ENCODE measurements around the gene ADAM15. TPM values are rescaled to one million over a fixed set of nuclear protein-coding genes. Genes with fewer than 3 reads are reported as not detected.

Gene ADAM15
- total RNA-seq, 1 donor from 2014 or later = 7.6 TPM

GRCh38 chr1:155104605-155105534, 53.8 kb downstream of the ADAM15 start:
- Mint-ChIP-seq H3K9me3 (ENCODE audit: unreplicated experiment) (no peaks in the 10 kb centered on the region), H3K4me1 (ENCODE audit: low read depth, unreplicated experiment) (no peaks in the 10 kb centered on the region), H3K27ac (ENCODE audit: unreplicated experiment) (no peak overlapping the region), H3K36me3 (ENCODE audit: unreplicated experiment) (no peaks in the 10 kb centered on the region), H3K27me3 (ENCODE audit: unreplicated experiment) (no peaks in the 10 kb centered on the region), H3K4me3 (ENCODE audit: unreplicated experiment) (no peak overlapping the region)
- no peak for DNase-seq
- no peak for TF ChIP-seq CTCF (IDR thresholded peaks at IDR 0.05; ENCODE audit: partially characterized antibody, unreplicated experiment)

GRCh38 chr1:155105604-155106011, 54.5 kb downstream of the ADAM15 start:
- Mint-ChIP-seq H3K27me3 (ENCODE audit: unreplicated experiment) (peaks cover 2% of the 10 kb centered on the region), H3K4me1 (ENCODE audit: low read depth, unreplicated experiment) (no peaks in the 10 kb centered on the region), H3K27ac (ENCODE audit: unreplicated experiment) (no peak overlapping the region), H3K4me3 (ENCODE audit: unreplicated experiment) (peak overlapping the region; percentile 9), H3K9me3 (ENCODE audit: unreplicated experiment) (no peaks in the 10 kb centered on the region), H3K36me3 (ENCODE audit: unreplicated experiment) (no peaks in the 10 kb centered on the region)
- DNase-seq = no peak
- no peak for TF ChIP-seq CTCF (IDR thresholded peaks at IDR 0.05; ENCODE audit: partially characterized antibody, unreplicated experiment)

GRCh38 chr1:155106862-155107261, 55.7 kb downstream of the ADAM15 start:
- Mint-ChIP-seq H3K9me3 (ENCODE audit: unreplicated experiment) (no peaks in the 10 kb centered on the region), H3K27me3 (ENCODE audit: unreplicated experiment) (peaks cover 4% of the 10 kb centered on the region), H3K4me1 (ENCODE audit: low read depth, unreplicated experiment) (no peaks in the 10 kb centered on the region), H3K27ac (ENCODE audit: unreplicated experiment) (no peak overlapping the region), H3K36me3 (ENCODE audit: unreplicated experiment) (no peaks in the 10 kb centered on the region), H3K4me3 (ENCODE audit: unreplicated experiment) (no peak overlapping the region)
- no peak for DNase-seq
- TF ChIP-seq CTCF (IDR thresholded peaks at IDR 0.05; ENCODE audit: partially characterized antibody, unreplicated experiment) = no peak

- Mint-ChIP-seq H3K36me3 (ENCODE audit: unreplicated experiment) (no peaks in the 10 kb centered on the region), H3K27ac (ENCODE audit: unreplicated experiment) (no peak overlapping the region)
- TF ChIP-seq CTCF (IDR thresholded peaks at IDR 0.05; ENCODE audit: partially characterized antibody, unreplicated experiment) = no peak
Measured at GRCh38 chr1:155107309-155108264, 56.5 kb downstream of the ADAM15 start.

More at GRCh38 chr1:155107309-155108264, 56.5 kb downstream of the ADAM15 start:
- Mint-ChIP-seq H3K4me3 (ENCODE audit: unreplicated experiment) (no peak overlapping the region), H3K4me1 (ENCODE audit: low read depth, unreplicated experiment) (no peaks in the 10 kb centered on the region), H3K27me3 (ENCODE audit: unreplicated experiment) (peaks cover 4% of the 10 kb centered on the region), H3K9me3 (ENCODE audit: unreplicated experiment) (no peaks in the 10 kb centered on the region)
- no peak for DNase-seq
